OCI-M1 (cell line): Measurements from ENCODE around the gene CFAP73.
"Not testable (repeated sequence)": the region's sequence is repeated elsewhere in the genome, so short reads cannot be mapped to it uniquely, and the experiment has no call there.

Source experiments
- DNase-seq: peaks from one replicate; lab custom pipeline; 2025; lab: John Stamatoyannopoulos, UW

CFAP73 gene

DNA sequence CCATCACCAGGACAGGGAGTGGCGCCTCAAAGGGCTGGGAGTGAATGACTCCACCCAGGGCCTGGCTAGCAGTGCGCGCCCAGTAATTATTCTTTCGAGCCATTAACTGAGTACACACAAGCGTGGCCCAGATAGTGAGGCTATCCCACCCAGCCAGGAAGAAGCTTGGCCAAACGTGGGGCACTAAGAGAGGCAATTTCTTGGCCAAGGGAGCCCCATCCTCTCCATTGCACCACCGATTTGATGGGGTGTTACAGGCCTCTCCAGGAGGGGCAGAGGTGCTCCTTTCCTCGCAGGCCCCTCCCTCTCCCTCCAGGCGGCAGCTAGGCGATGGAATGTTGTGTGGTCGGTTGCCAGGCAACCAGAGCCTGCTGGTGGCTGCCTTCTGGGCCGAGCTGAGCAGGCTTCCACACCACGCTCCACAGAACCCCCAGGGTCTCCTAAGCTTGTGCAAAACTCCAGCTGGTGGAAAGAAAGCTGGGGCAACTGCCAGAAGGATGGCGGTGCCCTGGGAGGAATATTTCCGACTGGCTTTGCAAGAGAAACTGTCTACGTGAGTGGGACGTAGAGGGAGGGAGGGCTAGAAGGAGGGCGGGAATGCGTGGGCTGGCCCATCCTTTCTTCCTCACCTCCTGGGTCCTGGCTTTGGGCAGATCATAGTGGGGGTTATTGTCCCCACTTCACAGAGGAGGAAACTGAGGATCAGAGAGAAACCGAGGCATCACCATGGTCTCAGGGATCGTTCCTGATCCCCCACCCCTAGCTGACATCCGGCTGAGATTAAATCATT lies at the start of gene CFAP73:
TSS of gene CFAP73 (plus strand) at position 364 of the 790 bp plus-strand sequence. CDS start at position 498, 134 bp downstream.
- DNase-seq = peak; percentile 25

DNA sequence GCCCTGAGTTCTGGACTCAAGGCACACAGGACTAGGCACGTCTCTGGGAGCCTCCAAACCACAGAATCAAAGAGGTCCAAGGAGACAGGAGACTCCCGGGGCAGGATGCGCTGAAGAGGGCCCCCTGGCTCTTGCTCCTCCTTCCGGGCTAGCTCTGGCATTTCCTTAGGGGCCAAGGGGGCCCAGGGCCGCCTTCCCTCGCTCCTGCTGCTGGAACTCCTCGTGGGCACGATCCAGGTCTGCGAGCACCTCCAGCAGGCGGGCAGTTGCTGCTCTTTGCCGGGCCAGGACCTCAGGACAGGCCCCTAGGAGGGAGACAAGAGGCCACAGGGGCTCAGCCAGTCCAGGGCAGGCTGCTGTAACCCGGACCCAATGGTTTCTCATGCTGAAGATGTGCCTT lies 49.8 kb upstream of the CFAP73 start:
- no peak for DNase-seq

DNA sequence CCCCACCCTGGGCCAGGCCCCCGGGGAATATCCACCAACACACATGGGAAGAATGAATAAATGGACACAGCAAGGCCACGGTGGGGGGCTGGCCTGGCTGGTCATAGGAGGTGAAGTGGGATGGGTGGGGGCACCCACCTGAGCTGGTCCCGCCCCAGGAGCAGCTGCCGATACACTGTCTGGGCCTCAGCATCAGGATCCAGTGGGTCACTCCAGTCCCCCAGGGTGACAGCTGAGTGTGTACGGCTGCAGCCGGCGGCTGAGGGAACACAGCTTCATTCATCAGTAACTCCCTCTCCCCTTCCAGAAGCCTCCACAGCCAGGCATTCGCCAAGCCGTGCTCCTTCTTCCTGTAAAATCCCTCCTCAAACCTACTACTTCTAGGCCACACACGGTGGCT lies 47.8 kb upstream of the CFAP73 start:
- no peak for DNase-seq

DNA sequence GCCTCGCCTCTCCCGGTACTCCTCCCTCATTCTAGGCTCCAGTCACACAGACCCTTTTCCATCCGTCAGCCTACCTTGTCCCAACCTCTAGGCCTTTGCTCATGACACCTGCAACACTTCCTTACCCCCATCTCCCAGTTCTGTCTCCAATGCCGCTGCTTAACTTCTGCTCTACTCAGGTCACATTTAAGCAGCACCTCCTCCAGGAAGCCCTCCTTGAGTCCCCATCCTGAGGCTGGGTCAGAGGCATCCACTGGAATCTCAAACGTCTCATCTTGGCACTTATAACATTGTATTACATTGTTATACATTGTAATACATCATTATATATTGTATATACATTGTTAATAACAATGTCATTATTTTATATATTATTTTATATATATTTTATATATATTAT lies 46.7 kb upstream of the CFAP73 start:
- DNase-seq = no peak

DNA sequence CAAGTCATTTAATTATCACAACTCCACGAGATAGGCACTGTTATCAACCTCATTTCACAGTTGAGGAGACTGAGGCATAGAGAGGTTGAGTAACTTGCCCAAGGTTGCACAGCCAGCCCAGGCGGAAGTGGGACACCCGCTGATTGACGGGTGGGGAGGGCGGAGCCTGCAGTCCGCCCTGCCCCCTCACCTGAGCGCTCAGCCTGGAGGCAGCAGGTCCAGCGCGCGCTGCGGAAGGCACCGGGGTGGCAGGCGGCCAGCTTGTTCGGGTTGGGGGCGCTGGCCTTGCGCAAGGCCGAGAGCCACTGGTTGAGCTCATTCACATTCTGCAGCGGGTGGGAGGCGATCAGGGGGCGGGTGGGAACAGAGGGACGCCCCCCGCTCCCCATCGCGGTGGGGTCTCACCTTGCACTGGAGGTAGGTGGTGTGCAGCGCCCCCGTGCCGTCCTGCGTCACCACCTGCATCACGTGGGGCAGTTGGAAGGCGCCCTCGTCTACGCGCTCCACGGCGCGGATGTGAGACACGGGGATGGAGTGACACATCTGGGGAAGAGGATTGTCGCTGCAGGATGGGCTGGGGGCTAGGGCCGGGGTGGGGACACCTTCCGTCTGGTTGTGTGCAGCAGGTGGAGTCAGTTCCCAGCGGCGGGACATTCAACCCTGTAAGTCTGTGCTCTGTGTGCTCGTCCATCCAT lies 45.6 kb upstream of the CFAP73 start:
- DNase-seq = no peak

DNA sequence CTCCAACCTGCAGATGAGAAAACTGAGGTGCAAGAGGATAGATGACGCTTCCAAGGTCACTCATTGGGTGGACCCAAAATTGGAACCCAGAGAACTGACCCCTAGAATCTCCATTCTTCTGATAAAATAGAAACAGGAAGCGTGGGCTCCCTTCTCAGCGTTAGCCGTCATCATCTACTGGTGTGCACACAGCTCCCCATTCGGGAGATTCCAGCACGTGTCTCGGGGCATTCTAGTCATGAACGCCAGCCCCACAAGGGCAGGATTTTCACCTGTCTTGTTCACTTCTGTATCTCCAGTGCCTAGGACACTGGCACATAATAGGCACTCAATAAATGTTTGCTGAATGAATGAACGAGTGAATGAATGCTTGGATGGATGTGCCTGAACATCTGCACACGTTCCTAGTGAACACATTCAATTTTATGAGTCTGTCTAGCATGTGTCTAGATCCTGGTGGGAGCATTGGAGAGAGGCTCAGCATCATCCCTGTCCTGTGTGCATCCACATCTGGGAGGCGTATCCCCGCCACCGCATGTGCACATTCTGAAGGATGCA lies 44.5 kb upstream of the CFAP73 start:
- DNase-seq = no peak

DNA sequence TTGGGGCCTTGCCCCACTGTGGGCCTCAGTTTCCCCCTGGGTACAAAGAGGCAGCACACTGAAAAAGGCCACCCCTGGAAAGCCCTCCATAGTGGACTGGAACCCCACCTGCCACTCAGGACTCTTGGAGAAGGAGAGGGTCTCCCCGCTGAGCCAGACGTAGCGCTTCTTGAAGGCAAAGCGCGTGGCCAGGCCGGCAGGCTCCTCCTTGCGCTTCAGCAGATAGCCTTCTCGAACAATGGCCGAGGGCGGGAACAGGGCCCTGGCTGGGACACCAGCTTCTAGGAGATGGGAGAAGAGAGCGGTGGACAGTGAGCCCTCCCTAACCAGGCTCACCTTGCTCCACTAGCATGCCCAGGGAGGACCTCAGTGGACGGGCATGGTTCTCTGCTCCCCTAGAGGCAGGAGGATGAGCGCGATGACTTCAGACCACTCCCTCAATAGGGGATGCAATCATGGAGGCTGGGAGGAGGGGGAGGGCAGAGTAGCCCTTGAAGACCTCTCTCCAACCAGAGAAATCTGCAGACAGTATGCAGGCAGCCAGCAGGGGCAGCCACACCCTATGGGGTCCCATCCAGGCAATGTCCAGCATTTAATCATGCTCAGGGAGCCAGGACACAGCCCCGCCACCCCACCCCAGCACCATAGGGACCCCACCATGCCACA lies 43.8 kb upstream of the CFAP73 start:
- no peak for DNase-seq

DNA sequence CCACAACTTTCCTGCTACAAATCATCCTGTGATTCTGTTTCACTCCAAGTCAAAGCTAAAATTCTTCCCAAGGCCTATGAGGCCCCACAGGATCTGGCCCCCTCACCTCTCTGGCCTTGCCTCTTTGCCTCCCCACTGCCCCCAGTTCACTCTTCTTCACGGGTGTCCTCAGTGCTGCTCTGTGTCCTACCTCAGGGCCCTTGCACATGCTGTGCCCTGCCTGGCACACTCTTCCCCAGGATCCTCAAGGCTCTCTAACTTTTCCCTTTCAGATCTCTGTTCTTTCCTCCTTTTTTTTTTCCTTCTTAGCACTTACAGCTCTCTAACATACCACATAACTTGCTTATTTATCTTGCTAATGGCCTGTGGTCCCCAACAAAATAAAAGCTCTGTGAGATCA lies 43.2 kb upstream of the CFAP73 start:
- no peak for DNase-seq

DNA sequence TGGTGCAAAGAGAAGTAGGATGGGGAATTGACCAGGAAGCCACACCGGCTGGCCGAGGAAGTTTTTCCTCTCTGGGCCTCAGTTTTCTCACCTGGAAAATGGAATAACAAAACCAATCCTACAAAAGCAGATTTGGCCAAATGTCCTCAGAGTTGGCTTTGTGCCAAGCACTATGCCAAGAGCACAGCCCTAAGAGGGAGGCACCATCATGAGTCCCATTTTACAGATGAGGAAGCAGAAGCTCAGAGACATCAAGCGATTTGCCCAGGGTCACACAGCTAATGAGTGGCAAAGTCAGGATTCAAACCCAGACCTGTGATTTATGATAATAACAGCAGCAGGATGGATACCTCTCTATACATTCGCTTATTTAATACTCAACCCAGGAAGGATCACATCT lies 41.2 kb upstream of the CFAP73 start:
- no peak for DNase-seq

DNA sequence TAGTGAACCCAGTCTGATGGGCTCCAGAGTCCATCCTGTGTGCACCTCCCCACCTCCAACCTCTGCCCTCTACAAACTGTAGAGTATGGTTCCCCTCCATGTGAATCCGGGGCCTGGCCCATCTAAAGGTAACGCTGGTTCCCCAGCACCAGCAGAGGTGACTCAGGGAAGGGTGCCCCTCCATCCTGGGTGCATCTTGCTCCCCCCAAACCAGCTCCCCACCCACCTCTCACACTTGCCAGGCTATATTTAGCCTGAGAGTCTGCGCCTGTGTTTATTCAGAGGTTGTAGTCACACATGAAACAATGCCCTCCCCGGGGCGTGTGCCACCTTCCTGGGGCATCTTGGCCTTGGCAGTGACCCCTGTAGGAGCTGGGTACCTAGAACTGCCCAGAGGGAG lies 40.2 kb upstream of the CFAP73 start:
- no peak for DNase-seq

DNA sequence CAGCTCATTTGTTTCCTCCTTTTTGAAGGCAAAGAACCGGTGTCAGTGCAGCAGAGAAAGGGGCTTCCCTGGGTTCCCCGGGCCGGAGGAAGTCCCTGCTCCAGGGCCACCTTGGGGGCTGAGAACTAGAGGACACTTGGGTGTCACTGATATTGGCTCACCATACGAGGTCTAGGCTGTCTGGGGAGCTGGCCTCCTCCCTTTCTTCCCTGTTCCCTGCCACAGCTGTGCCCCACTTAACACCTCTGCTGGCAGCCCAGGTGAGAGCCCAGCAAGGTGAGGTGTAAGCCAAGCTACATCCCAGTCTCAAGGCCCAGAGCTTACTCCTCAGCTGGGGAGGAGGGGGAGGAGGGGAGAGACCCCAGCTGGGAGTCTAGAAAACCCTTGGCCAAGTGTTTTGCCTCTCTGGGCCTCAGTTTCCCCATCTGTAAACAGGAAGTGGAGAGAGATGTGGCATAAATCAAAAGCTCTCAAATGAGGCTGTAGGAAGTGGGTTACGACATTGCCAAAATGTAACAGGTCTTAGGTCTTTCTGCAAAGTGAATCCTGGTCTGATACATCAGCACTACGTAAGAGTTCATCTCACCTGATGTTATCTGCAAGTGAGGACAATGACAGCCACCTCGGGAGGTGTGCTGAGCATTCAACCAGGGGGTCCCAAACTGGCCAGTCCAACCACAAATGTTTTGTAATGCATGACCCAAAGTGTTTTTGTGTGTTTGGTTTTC lies 39.5 kb upstream of the CFAP73 start:
- no peak for DNase-seq

DNA sequence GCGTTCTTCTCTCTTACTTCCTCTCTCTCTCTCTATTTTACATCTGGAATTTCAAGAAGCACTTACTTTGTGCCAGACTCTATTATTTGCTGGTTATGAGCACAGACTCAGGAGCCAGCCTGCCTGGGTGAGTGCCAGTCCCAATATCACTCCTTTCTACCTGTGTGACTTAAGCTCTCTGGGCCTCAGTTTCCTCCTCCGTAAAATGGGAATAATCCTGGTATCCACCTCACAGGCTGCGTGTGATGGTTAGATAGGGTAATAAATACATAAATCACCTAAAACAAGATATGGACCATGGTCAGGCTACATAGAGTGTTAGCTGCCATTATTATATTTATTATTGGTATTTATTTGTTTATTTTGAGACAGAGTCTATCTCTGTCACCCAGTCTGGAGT lies 38.3 kb upstream of the CFAP73 start:
- no peak for DNase-seq

DNA sequence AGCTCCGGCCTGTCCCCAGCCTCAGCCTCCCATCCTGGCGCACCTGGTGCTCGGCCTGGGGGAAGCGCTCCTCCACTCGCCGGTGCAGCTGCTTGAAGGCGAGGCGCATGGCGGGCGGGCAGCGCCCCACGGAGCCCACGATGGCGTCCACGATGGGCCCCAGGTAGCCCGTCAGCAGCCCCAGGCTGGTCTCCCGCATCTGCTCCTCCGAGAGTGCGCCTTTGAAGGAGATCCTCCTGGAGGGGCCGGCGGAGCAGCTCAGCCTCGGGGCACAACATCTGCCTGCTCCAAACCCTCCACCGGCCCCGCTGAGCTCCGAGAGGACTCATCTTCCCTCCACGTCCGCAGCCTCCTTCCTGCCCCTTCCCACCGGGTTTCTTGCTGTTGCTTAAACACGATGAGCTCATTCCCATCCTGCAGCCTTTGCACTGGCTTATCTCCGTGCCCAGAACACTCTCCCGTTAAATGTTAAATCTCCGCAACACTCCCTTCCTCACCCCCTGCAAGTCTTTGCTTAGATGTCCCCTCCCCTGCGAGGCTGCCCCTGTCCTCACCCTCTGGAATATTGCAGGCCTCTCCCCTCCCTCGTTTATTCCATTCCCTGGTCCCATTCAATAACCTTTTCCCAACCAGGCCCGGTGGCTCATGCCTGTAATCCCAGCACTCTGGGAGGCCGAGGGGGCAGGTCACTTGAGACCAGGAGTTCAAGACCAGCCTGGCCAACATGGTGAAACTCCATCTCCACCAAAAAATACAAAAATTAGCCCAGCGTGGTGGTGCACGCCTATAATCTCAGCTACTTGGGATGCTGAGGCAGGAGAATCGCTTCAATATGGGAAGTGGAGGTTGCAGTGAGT lies 37.3 kb upstream of the CFAP73 start:
- DNase-seq = no peak

DNA sequence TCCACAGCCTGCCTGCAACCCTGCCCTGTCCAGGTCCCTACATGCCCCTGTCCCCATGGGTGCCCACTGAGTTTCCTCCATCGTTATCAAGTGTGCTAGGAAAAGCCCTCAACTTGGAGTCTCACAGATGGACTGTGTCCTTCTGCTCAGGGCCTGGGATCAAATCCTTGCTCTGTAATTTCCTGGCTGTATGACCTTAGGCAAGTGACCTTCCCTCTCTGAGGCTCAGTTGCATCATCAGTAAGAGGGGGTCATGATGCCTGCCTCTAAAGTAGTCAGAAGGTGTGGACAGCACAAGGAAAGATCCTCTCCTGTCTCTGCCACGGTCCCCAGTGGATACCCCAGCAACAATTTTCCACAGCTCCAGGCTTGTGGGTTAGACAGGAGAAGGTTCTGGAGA lies 36.1 kb upstream of the CFAP73 start:
- DNase-seq = no peak

DNA sequence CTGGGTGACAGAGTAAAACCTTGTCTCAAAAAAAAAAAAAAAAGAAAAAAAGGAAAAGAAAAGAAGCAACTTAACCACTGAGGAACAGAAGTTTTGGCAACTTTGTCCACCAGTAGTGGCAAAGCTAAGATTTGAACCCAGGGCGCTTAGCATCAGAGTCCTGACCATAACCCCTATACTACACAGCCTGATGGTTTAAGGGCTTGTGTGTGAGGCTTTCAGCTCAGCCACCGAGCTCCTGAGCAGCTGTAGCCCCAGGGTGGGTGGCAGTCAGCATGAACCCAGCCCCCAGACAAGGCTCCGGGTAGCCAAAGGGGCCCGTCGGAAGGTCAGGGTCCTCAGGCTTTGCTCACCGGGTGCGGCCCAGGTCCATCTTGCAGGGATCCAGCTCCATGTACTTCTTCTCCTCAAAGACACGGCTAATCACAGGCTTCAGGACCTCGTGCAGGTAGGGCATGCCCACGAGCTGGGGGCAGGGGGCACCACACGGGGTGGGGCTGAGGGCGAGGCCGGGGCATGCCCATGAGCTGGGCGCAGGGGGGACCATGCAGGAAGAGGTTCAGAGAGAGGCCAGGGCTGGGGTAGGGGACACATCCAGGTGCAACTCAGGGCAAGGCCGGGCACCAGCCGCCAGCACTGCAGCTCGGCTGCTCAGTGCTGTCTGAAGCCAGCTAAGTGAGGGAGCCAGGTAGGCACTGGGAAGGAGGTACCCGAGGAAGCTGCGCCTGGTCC lies 34.9 kb upstream of the CFAP73 start:
- DNase-seq = peak; percentile 45

DNA sequence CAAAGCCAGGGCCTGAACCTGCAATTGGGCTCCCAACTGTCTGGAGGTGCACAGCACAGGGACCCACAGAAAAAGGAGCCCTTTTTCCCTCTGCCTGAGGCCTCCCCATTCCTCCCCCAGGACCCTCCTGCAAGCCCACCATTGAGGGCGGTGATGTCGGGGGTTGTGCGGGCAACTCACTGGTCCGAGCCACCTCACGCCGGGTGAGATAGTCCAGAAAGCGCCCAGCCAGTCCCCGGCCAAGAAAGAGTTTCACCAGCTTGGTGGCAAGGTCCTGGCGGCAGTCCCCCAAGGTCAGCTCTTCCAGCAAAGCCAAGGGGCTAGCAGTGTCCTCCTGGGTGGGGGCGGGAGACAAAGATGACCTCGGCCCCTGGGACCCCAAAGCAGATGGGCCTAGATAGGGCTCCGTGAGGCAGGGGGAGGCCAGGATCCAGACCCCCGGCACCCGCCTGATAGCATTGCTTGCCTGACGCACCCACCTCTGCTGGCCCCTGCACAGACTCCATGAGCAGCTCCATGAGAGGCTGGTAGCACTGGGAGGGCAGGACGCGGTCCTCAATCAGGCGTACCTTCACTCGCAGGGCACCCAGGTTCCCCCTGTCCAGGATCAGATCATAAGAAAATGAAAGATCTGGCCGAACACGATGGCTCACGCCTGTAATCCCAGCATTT lies 33.9 kb upstream of the CFAP73 start:
- DNase-seq = no peak

DNA sequence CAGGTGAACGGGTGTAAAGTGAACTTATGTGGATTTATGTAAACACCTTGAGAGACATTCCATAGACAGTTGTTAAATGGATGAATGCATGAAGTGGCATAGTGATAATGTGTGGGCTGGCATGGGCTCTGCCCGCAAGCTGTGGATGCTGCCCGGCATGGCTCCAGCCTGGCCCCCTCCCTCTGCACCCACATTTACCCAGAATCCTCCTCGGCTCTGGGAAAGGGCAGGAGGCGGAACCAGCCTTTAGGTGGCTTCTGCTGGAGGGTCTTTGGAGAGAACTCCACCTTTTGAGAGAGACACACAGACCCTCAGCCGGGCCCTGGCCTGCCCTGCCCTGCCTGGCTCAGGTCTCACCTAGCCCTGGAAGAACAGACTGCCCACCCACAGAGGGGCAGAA lies 32.6 kb upstream of the CFAP73 start:
- DNase-seq = peak; percentile 30

DNA sequence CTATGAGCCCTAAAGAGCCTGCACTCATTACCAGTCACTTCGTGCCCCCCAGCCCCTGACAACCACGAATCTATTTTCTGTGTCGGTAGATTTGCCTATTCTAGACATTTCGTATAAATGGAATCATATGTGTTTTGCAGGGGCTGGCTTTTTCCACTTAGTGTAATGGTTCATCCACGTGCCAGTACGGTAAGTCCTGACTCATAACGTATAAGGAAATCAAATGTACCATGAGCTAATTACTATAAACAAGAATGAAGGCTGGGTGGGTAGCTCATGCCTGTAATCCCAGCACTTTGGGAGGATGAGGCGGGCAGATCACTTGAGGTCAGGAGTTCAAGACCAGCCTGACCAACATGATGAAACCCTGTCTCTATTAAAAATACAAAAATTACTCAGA lies 31.8 kb upstream of the CFAP73 start:
- DNase-seq = not testable (repeated sequence)

DNA sequence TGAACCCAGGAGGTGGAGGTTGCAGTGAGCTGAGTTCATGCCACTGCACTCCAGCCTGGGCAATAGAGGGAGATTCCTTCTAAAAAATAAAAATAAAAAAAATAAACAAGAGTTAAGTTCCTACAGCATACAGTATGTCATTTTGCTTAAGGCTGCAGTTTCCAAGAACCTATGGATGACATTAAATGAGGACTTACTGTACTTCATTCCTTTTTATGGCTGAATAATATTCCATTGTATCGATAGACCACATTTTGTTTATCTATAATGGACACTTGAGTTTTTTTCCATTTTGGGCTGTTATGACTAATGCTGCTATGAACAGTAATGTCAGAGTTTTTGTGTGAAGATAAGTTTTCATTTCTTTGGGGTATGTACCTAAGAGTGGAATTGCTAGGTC lies 31.4 kb upstream of the CFAP73 start:
- no peak for DNase-seq
